A549 (cell line): ENCODE data around the gene SLC4A3. TPM values are rescaled to one million over a fixed set of nuclear protein-coding genes. Genes with fewer than 3 reads are reported as not detected.

ENCODE experiments used
- ATAC-seq, 2 experiments: fragments of 200-7000 bp in 1 of 2; fragments of >200 bp in 1 of 2; cut with Nextera tagmentation in 1 of 2; cut with Tn5 transposase in 1 of 2; 3 replicates each; pipeline versions ENCODE4 v1.8.0 to v1.9.1; 2018 to 2020; ENCODE audit warnings: mild to moderate bottlenecking in 1 of 2, moderate library complexity in 1 of 2
- CTCF ChIA-PET: fragments of 300-600 bp; sonication (Branson Sonifier 250); formaldehyde crosslinking; extraction: SDS; loops from one replicate; lab custom pipeline; 2021; ENCODE audit warnings: antibody characterized with exemption, inconsistent platforms; lab: Yijun Ruan, JAX
- POLR2A ChIA-PET: fragments of 350-600 bp; formaldehyde crosslinking; extraction: SDS; loops from one replicate; lab custom pipeline; 2021; ENCODE audit warnings: antibody characterized with exemption, inconsistent platforms; lab: Yijun Ruan, JAX
- DNase-seq, 2 experiments: peaks; one replicate each; pipeline versions ENCODE4 v3.0.0 to v3.0.0-alpha.2; 2011 to 2016; ENCODE audit warnings: low read depth in 1 of 2, low spot score in 1 of 2
- FAIRE-seq: peaks from 2 replicates; lab custom pipeline; 2011; peaks lifted over from hg19 to GRCh38; lab: Jason Lieb, UNC
- H3K27ac ChIP-seq, 2 experiments: fragments of >200 bp; sonication (Bioruptor Twin); formaldehyde crosslinking; 3 replicates each; pipeline ENCODE4 v1.5.1; 2016 to 2017
- H3K4me1 ChIP-seq: fragments of >200 bp; sonication (Bioruptor Twin); formaldehyde crosslinking; 3 replicates; pipeline ENCODE4 v1.6.1; 2016
- H3K4me2 ChIP-seq: fragments of >200 bp; sonication (Bioruptor Twin); formaldehyde crosslinking; 3 replicates; pipeline ENCODE4 v1.6.1; 2016
- H3K4me3 ChIP-seq: fragments of >200 bp; sonication (Bioruptor Twin); formaldehyde crosslinking; 3 replicates; pipeline ENCODE4 v1.5.1; 2016
- H3K9me3 ChIP-seq: fragments of >200 bp; sonication (Bioruptor Twin); formaldehyde crosslinking; 3 replicates; pipeline ENCODE4 v1.6.1; 2016
- BCL3 ChIP-seq: fragments of >200 bp; sonication (Bioruptor Twin); formaldehyde crosslinking; IDR thresholded peaks from 3 replicates; pipeline ENCODE4 v1.6.1; 2016
- CBX2 ChIP-seq: fragments of 200-600 bp; sonication (generic); IDR thresholded peaks from 2 replicates; pipeline ENCODE4 v1.6.1; 2016; ENCODE audit warnings: low read depth, mild to moderate bottlenecking, borderline replicate concordance
- CTCF ChIP-seq: fragments of >200 bp; sonication (Bioruptor Twin); formaldehyde crosslinking; IDR thresholded peaks from 3 replicates; pipeline ENCODE4 v1.5.1; 2016
- FOSB ChIP-seq: fragments of 250-450 bp; sonication (Bioruptor Pico); IDR thresholded peaks from 2 replicates; pipeline ENCODE4 v1.5.0; 2020; ENCODE audit warnings: mild to moderate bottlenecking, moderate library complexity
- FOSL2 ChIP-seq, 2 experiments: fragments of 450-650 bp in 1 of 2; fragments of >200 bp in 1 of 2; sonication (Bioruptor Twin) in 1 of 2; formaldehyde crosslinking; IDR thresholded peaks; 2 replicates each; pipeline versions ENCODE4 v1.5.0 to v1.6.1; 2016 to 2020; ENCODE audit warnings: mild to moderate bottlenecking in 1 of 2, moderate library complexity in 1 of 2
- FOXS1 ChIP-seq: fragments of 250-450 bp; sonication (Bioruptor Pico); IDR thresholded peaks from 2 replicates; pipeline ENCODE4 v1.5.0; 2020; ENCODE audit warnings: mild to moderate bottlenecking, moderate library complexity
- HDAC2 ChIP-seq: fragments of 200-600 bp; sonication (generic); IDR thresholded peaks from 2 replicates; pipeline ENCODE4 v1.6.1; 2016
- HEYL ChIP-seq: fragments of 250-450 bp; sonication (Bioruptor Pico); IDR thresholded peaks from 2 replicates; pipeline ENCODE4 v1.8.0; 2021; ENCODE audit warnings: mild to moderate bottlenecking, moderate library complexity
- JUN ChIP-seq, 2 experiments: fragments of >200 bp; sonication (Bioruptor Twin); formaldehyde crosslinking; IDR thresholded peaks; 2 replicates in 1 of 2; 3 replicates in 1 of 2; pipeline ENCODE4 v1.6.1; 2016 to 2017
- JUNB ChIP-seq: fragments of >200 bp; sonication (Bioruptor Twin); formaldehyde crosslinking; IDR thresholded peaks from 2 replicates; pipeline ENCODE4 v1.6.1; 2016
- KDM1A ChIP-seq: fragments of 200-600 bp; sonication (generic); IDR thresholded peaks from 2 replicates; pipeline ENCODE4 v1.6.1; 2016; ENCODE audit warnings: low read depth, mild to moderate bottlenecking
- MYC ChIP-seq: IDR thresholded peaks from 2 replicates; pipeline ENCODE4 v1.6.1; 2012; ENCODE audit warnings: mild to moderate bottlenecking, inconsistent platforms, low read length, improper control_type of control experiment, borderline replicate concordance
- NR3C1 ChIP-seq: fragments of >200 bp; sonication (Bioruptor Twin); formaldehyde crosslinking; IDR thresholded peaks from 3 replicates; pipeline ENCODE4 v1.6.1; 2017
- REST ChIP-seq: fragments of 200-600 bp; sonication (generic); IDR thresholded peaks from 2 replicates; pipeline ENCODE4 v1.6.1; 2016; ENCODE audit warnings: antibody characterized with exemption, mild to moderate bottlenecking, moderate library complexity
- RFX5 ChIP-seq: fragments of 450-650 bp; IDR thresholded peaks from 2 replicates; pipeline ENCODE4 v1.7.1; 2014; ENCODE audit warnings: antibody characterized with exemption, mild to moderate bottlenecking, moderate library complexity
- SREBF2 ChIP-seq: fragments of 450-650 bp; IDR thresholded peaks from 2 replicates; pipeline ENCODE4 v1.6.1; 2014; ENCODE audit warnings: mild to moderate bottlenecking, moderate library complexity
- TP53 ChIP-seq: fragments of 250-450 bp; sonication (Bioruptor Pico); IDR thresholded peaks from 2 replicates; pipeline ENCODE4 v1.5.0; 2021; ENCODE audit warnings: mild to moderate bottlenecking, moderate library complexity
- ZNF302 ChIP-seq: fragments of 250-450 bp; sonication (Bioruptor Pico); IDR thresholded peaks from 2 replicates; pipeline ENCODE4 v1.9.0; 2021; ENCODE audit warnings: inconsistent platforms, mild to moderate bottlenecking, moderate library complexity
- WGBS: methylation state at CpG from one replicate; pipeline ENCODE4 v1.1.6; 2017; ENCODE audit errors: missing lambda C conversion rate; 5-methylcytosine and 5-hydroxymethylcytosine counted together
- polyA plus RNA-seq, 4 experiments: library from polyadenylated mRNA; depleted of rRNA in 3 of 4; stranded (reverse); fragments of >200 nt; fragmentation: RNase III in 1 of 4; extraction: RNeasy Plus Mini Kit Qiagen cat#74134 plus additional on column Dnase treatment in 1 of 4; gene quantifications; 2 replicates in 3 of 4; 3 replicates in 1 of 4; pipeline ENCODE4 v1.2.3, GENCODE V29; 2011 to 2017

SLC4A3 gene
- polyA plus RNA-seq, 2 of the 4 experiments (the other 2 are of a cell fraction) = 1.4 to 3.6 TPM

GRCh38 chr2:219634171-219634940, 6.9 kb downstream of the SLC4A3 start:
- TF ChIP-seq REST = no peak
- no peak for TF ChIP-seq ZNF302 (CRISPR knock-in tag)
- no peak for TF ChIP-seq FOSB (CRISPR knock-in tag)
- TF ChIP-seq HDAC2 = no peak
- TF ChIP-seq SREBF2 = no peak
- TF ChIP-seq MYC = no peak
- no peak for TF ChIP-seq FOXS1
- no peak for TF ChIP-seq JUNB
- no peak for TF ChIP-seq TP53
- TF ChIP-seq NR3C1 = no peak
- TF ChIP-seq BCL3 = no peak
- TF ChIP-seq HEYL (CRISPR knock-in tag) = no peak
- TF ChIP-seq FOSL2 (IDR thresholded peaks at IDR 0.05) = no peak
- no peak for TF ChIP-seq FOSL2 (CRISPR knock-in tag; IDR thresholded peaks at IDR 0.05)
- DNase-seq (no peak), FAIRE-seq (no peak), ATAC-seq (no peak)
- CTCF ChIA-PET = interaction anchor here (0.8 to 7.0 kb wide), 4 partner anchors 8 to 159 kb away, joined by 3 to 38 read pairs (median 6); no protein-coding TSS in a partner anchor
- POLR2A ChIA-PET = no interaction called here
- WGBS = 83% methylated on average over 15 of the region's 15 CpGs
- Histone ChIP-seq H3K4me3 (no peak overlapping the region), H3K9me3 (no peaks in the 10 kb centered on the region), H3K4me2 (no peak overlapping the region), H3K4me1 (no peaks in the 10 kb centered on the region), H3K27ac (no peak overlapping the region)

- Histone ChIP-seq H3K27ac (no peak overlapping the region), H3K4me2 (no peak overlapping the region), H3K4me3 (no peak overlapping the region), H3K4me1 (no peaks in the 10 kb centered on the region), H3K9me3 (no peaks in the 10 kb centered on the region)
- TF ChIP-seq TP53 (no peak), KDM1A (no peak), CBX2 (no peak), ZNF302 (CRISPR knock-in tag) (no peak), CTCF (no peak), FOSB (CRISPR knock-in tag) (no peak), RFX5 (no peak), SREBF2 (no peak), REST (no peak), JUN (IDR thresholded peaks at IDR 0.05) (no peak)
- POLR2A ChIA-PET = interaction anchor here (1.1 kb wide), 1 partner anchor 37 kb away, joined by 3 read pairs; the partner anchor contains the start of gene STK11IP
- no peak for DNase-seq
- 53% methylated on average over 20 of the region's 22 CpGs for WGBS
- no peak for FAIRE-seq
- ATAC-seq = no peak
- CTCF ChIA-PET = interaction anchor here (0.9 to 3.6 kb wide), 4 partner anchors 94 to 159 kb away, joined by 3 to 10 read pairs (median 3); no protein-coding TSS in a partner anchor
Measured at GRCh38 chr2:219634951-219635751, 7.7 kb downstream of the SLC4A3 start.
